PFSK-1 (cell line): ENCODE results near the gene PLCL2.

Source experiments
- POLR2AphosphoS5 ChIP-seq: IDR thresholded peaks from 2 replicates; pipeline ENCODE4 v1.6.1; 2012; ENCODE audit warnings: low read depth, mild to moderate bottlenecking, control low read depth, low read length, moderate library complexity
- SIN3A ChIP-seq: IDR thresholded peaks from 2 replicates; pipeline ENCODE4 v1.6.1; 2012; ENCODE audit warnings: mild to moderate bottlenecking, low read length, moderate library complexity, borderline replicate concordance; ENCODE audit not compliant: insufficient read depth
- TAF1 ChIP-seq: IDR thresholded peaks from 2 replicates; pipeline ENCODE4 v1.6.1; 2012; ENCODE audit warnings: low read length, control low read depth, borderline replicate concordance; ENCODE audit not compliant: insufficient read depth
- TF ChIP-seq, protein P1 (sequence below), 2 experiments: IDR thresholded peaks; 2 replicates each; pipeline versions ENCODE4 v1.6.1 to v1.8.0; 2011 to 2012; ENCODE audit warnings: low read depth in 2 of 2, low read length in 2 of 2, control low read depth in 1 of 2, inconsistent platforms in 1 of 2, mild to moderate bottlenecking in 1 of 2, moderate library complexity in 1 of 2; ENCODE audit not compliant: insufficient read depth in 1 of 2

- no peak for TF ChIP-seq POLR2AphosphoS5
- no peak for TF ChIP-seq TAF1
- TF ChIP-seq SIN3A: no peak
- TF ChIP-seq, protein P1, sequence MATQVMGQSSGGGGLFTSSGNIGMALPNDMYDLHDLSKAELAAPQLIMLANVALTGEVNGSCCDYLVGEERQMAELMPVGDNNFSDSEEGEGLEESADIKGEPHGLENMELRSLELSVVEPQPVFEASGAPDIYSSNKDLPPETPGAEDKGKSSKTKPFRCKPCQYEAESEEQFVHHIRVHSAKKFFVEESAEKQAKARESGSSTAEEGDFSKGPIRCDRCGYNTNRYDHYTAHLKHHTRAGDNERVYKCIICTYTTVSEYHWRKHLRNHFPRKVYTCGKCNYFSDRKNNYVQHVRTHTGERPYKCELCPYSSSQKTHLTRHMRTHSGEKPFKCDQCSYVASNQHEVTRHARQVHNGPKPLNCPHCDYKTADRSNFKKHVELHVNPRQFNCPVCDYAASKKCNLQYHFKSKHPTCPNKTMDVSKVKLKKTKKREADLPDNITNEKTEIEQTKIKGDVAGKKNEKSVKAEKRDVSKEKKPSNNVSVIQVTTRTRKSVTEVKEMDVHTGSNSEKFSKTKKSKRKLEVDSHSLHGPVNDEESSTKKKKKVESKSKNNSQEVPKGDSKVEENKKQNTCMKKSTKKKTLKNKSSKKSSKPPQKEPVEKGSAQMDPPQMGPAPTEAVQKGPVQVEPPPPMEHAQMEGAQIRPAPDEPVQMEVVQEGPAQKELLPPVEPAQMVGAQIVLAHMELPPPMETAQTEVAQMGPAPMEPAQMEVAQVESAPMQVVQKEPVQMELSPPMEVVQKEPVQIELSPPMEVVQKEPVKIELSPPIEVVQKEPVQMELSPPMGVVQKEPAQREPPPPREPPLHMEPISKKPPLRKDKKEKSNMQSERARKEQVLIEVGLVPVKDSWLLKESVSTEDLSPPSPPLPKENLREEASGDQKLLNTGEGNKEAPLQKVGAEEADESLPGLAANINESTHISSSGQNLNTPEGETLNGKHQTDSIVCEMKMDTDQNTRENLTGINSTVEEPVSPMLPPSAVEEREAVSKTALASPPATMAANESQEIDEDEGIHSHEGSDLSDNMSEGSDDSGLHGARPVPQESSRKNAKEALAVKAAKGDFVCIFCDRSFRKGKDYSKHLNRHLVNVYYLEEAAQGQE (IDR thresholded peaks at IDR 0.05; ENCODE audit: insufficient read depth in 1 of 2, low read depth in 2 of 2, low read length in 2 of 2): no peak
Measured at GRCh38 chr3:16841904-16842271, 42.9 kb upstream of the PLCL2 start.
